ENCODE results near the gene MTA3. TPM values are rescaled to one million over a fixed set of nuclear protein-coding genes. Genes with fewer than 3 reads are reported as not detected.

Gene MTA3
- total and polyA plus RNA-seq, 2 of the 8 experiments (the other 6 are each of a cell fraction or from before 2014, with no cell fraction given), result 125 to 184 TPM

DNA sequence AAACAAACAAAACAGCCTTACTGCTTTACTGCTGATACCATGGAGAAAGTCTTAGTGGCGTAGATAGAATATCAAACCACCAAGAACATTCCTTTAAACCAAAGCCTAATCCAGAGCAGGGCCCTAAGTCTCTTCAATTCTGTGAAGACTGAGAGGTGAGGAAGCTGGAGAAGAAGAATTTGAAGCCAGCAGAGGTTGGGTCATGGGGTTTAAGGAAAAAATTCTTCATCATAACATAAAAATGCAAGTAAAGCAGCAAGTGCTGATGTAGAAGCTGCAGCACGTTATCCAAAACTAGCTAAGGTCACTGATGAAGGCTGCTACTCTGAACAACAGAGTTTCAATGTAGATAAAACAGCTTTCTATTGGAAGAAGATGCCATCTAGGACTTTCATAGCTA is 77.1 kb downstream of the MTA3 start (continued):
- TF ChIP-seq, protein P1, sequence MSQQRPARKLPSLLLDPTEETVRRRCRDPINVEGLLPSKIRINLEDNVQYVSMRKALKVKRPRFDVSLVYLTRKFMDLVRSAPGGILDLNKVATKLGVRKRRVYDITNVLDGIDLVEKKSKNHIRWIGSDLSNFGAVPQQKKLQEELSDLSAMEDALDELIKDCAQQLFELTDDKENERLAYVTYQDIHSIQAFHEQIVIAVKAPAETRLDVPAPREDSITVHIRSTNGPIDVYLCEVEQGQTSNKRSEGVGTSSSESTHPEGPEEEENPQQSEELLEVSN (IDR thresholded peaks at IDR 0.05), result no peak
- TF ChIP-seq, protein P2, sequence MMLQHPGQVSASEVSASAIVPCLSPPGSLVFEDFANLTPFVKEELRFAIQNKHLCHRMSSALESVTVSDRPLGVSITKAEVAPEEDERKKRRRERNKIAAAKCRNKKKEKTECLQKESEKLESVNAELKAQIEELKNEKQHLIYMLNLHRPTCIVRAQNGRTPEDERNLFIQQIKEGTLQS (IDR thresholded peaks at IDR 0.05; ENCODE audit: insufficient read depth, low read depth, low read length), result no peak
- TF ChIP-seq JUN (IDR thresholded peaks at IDR 0.05; ENCODE audit: low read depth, low read length) (no peak), TCF12 (IDR thresholded peaks at IDR 0.05; ENCODE audit: low read depth, low read length) (no peak), POLR2A (IDR thresholded peaks at IDR 0.05; ENCODE audit: control extremely low read depth in 1 of 2, low read depth in 2 of 2, low read length in 2 of 2) (no peak)
- TF ChIP-seq, protein P3, sequence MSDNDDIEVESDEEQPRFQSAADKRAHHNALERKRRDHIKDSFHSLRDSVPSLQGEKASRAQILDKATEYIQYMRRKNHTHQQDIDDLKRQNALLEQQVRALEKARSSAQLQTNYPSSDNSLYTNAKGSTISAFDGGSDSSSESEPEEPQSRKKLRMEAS (IDR thresholded peaks at IDR 0.05), result no peak

All from H1 (cell line).